Endothelial cell of umbilical vein (primary cell): ENCODE measurements around the gene UBR4. TPM values are rescaled to one million over a fixed set of nuclear protein-coding genes. Genes with fewer than 3 reads are reported as not detected.

ENCODE experiments used
- BruUV-seq: library from RNA; stranded (reverse); fragments of 400-500 nt; replicated peaks from 2 replicates; lab custom pipeline; 2021; lab: Mats Ljungman, UMichigan
- CTCF ChIA-PET: fragments of 300-600, 350-600 bp; sonication (Branson Sonifier 250); formaldehyde crosslinking; loops from one replicate; lab custom pipeline; 2021; ENCODE audit warnings: antibody characterized with exemption, inconsistent platforms; lab: Charles Lee
- POLR2A ChIA-PET: fragments of 300-600, 350-600 bp; sonication (Branson Sonifier 250); formaldehyde crosslinking; loops from one replicate; lab custom pipeline; 2021; ENCODE audit warnings: antibody characterized with exemption, inconsistent platforms; lab: Charles Lee
- DNase-seq: peaks from one replicate; pipeline ENCODE4 v3.0.0-alpha.2; 2011; ENCODE audit warnings: low read depth, low spot score
- FAIRE-seq: peaks from 2 replicates; lab custom pipeline; 2011; peaks lifted over from hg19 to GRCh38; lab: Jason Lieb, UNC
- H2AFZ ChIP-seq: 2 replicates; pipeline ENCODE4 v1.6.0; 2012; ENCODE audit warnings: low read depth, low read length, control low read depth, inconsistent platforms
- H3K27ac ChIP-seq: 2 replicates; pipeline ENCODE4 v1.5.1; 2011; ENCODE audit warnings: low read depth, mild to moderate bottlenecking, control low read depth, low read length, moderate library complexity; ENCODE audit not compliant: insufficient read depth
- H3K27me3 ChIP-seq, 2 experiments: 2 replicates each; pipeline versions ENCODE4 v1.6.0 to v1.6.1; 2011; ENCODE audit warnings: low read length in 2 of 2, mixed read lengths in 1 of 2; ENCODE audit not compliant: control insufficient read depth in 2 of 2, insufficient read depth in 2 of 2
- H3K36me3 ChIP-seq, 2 experiments: 2 replicates in 1 of 2; 3 replicates in 1 of 2; pipeline ENCODE4 v1.5.1; 2011; ENCODE audit warnings: low read length in 2 of 2, mild to moderate bottlenecking in 1 of 2, moderate library complexity in 1 of 2; ENCODE audit not compliant: control insufficient read depth in 2 of 2, insufficient read depth in 2 of 2; ENCODE audit errors: extremely low read depth in 1 of 2
- H3K4me1 ChIP-seq: 3 replicates; pipeline ENCODE4 v1.5.1; 2011; ENCODE audit warnings: mild to moderate bottlenecking, low read length; ENCODE audit not compliant: control insufficient read depth, insufficient read depth; ENCODE audit errors: extremely low read depth
- H3K4me2 ChIP-seq: 2 replicates; pipeline ENCODE4 v1.6.1; 2011; ENCODE audit warnings: low read length, control low read depth, mixed read lengths; ENCODE audit not compliant: insufficient read depth
- H3K4me3 ChIP-seq, 3 experiments: fragments of 200-600 bp in 1 of 3; sonication (generic), shearing (Covaris generic) in 1 of 3; replicated peaks in 1 of 3; 2 replicates each; pipeline ENCODE4 v1.5.1; 2011 to 2016; ENCODE audit warnings: control low read depth in 3 of 3, low read length in 3 of 3, mild to moderate bottlenecking in 2 of 3, inconsistent platforms in 1 of 3, low read depth in 1 of 3, moderate library complexity in 1 of 3; ENCODE audit not compliant: insufficient read depth in 1 of 3
- H3K79me2 ChIP-seq: 2 replicates; pipeline ENCODE4 v1.6.0; 2012; ENCODE audit warnings: low read length, inconsistent platforms; ENCODE audit not compliant: control insufficient read depth, insufficient read depth
- H3K9ac ChIP-seq: replicated peaks from 2 replicates; pipeline ENCODE3; 2011; ENCODE audit warnings: low read length, control low read depth; ENCODE audit not compliant: insufficient read depth; ENCODE audit errors: extremely low read depth
- H3K9me1 ChIP-seq: replicated peaks from 3 replicates; pipeline ENCODE4 v1.6.0; 2011; ENCODE audit warnings: mild to moderate bottlenecking, low read length; ENCODE audit not compliant: control insufficient read depth, insufficient read depth; ENCODE audit errors: extremely low read depth
- H3K9me3 ChIP-seq: replicated peaks from 2 replicates; pipeline ENCODE4 v1.5.1; 2012; ENCODE audit warnings: low read length, inconsistent platforms; ENCODE audit not compliant: control insufficient read depth, insufficient read depth
- H4K20me1 ChIP-seq: replicated peaks from 2 replicates; pipeline ENCODE3; 2011; ENCODE audit warnings: mild to moderate bottlenecking, low read length; ENCODE audit not compliant: control insufficient read depth, insufficient read depth; ENCODE audit errors: extremely low read depth
- CTCF ChIP-seq, 2 donors: IDR thresholded peaks; 1 replicate in 1 of 2; 2 replicates in 1 of 2; pipeline ENCODE4 v1.5.1; 2011; ENCODE audit warnings: low read length in 2 of 2, mild to moderate bottlenecking in 2 of 2, moderate library complexity in 2 of 2, control low read depth in 1 of 2, inconsistent platforms in 1 of 2, low read depth in 1 of 2; ENCODE audit not compliant: insufficient read depth in 1 of 2; ENCODE audit errors: extremely low read depth in 1 of 2
- EZH2 ChIP-seq: IDR thresholded peaks from 2 replicates; pipeline ENCODE4 v1.6.1; 2012; ENCODE audit warnings: borderline replicate concordance, low read depth, mild to moderate bottlenecking, moderate library complexity, low read length, inconsistent platforms; ENCODE audit not compliant: severe bottlenecking
- FOS ChIP-seq: IDR thresholded peaks from 2 replicates; pipeline ENCODE4 v1.6.1; 2011; ENCODE audit warnings: mild to moderate bottlenecking, low read length, moderate library complexity, borderline replicate concordance; ENCODE audit not compliant: insufficient read depth
- GATA2 ChIP-seq: IDR thresholded peaks from 2 replicates; pipeline ENCODE4 v1.7.0; 2011; ENCODE audit warnings: low read depth, mild to moderate bottlenecking, moderate library complexity, mixed read lengths, low read length; ENCODE audit not compliant: insufficient read length, insufficient read depth
- JUN ChIP-seq: IDR thresholded peaks from 2 replicates; pipeline ENCODE4 v1.6.1; 2011; ENCODE audit warnings: borderline replicate concordance, low read depth; ENCODE audit not compliant: insufficient read length, insufficient read depth
- MAX ChIP-seq: IDR thresholded peaks from 2 replicates; pipeline ENCODE4 v1.6.1; 2011; ENCODE audit not compliant: insufficient read depth, insufficient read length
- MYC ChIP-seq: IDR thresholded peaks from one replicate; pipeline ENCODE4 v1.6.1; 2011; ENCODE audit warnings: mild to moderate bottlenecking, low read depth, low read length
- POLR2A ChIP-seq: IDR thresholded peaks from 2 replicates; pipeline ENCODE4 v1.6.1; 2012; ENCODE audit warnings: low read depth, mild to moderate bottlenecking, control low read depth, low read length
- POLR2AphosphoS5 ChIP-seq: IDR thresholded peaks from 2 replicates; pipeline ENCODE4 v1.6.1; 2012; ENCODE audit warnings: low read depth, mild to moderate bottlenecking, control low read depth, low read length, moderate library complexity; ENCODE audit not compliant: insufficient read depth
- dilution Hi-C: fragments of 300-500 bp; cut with MboI; formaldehyde crosslinking; loops from one replicate; pipeline ENCODE4 v1.15.0; 2019; ENCODE audit warnings: low sequenced_read_pairs; ENCODE audit not compliant: extremely low pct_ligation_motif_present
- intact Hi-C: fragments of 100-400 bp; cut with micrococcal nuclease; formaldehyde crosslinking; loops from one replicate; pipeline ENCODE4 v1.10.0; 2022
- polyA plus RNA-seq, 4 experiments: library from polyadenylated mRNA; depleted of rRNA in 3 of 4; stranded (reverse) in 3 of 4; unstranded in 1 of 4; fragments of >200 nt; gene quantifications; 2 replicates each; pipeline versions ENCODE4 v1.2.1 to v1.2.3, GENCODE V29; 2011 to 2012; ENCODE audit warnings: missing spikeins in 1 of 4
- total RNA-seq: library from RNA; stranded (reverse); gene quantifications from 2 replicates; pipeline ENCODE4 v1.2.3, GENCODE V29; 2021

The UBR4 gene
- total and polyA plus RNA-seq, 2 donors (not counting 3 experiments of a cell fraction or from before 2014, with no cell fraction given), result 125 to 150 TPM

GRCh38 chr1:19222979-19223824 lies 13.1 kb upstream of the UBR4 start:
- no peak for FAIRE-seq
- Histone ChIP-seq H3K79me2 (no peaks in the 10 kb centered on the region), H3K27ac (no peak overlapping the region), H3K36me3 (peaks cover 29 to 48% of the 10 kb centered on the region in 2 experiments), H4K20me1 (no peaks in the 10 kb centered on the region), H3K9ac (no peak overlapping the region), H3K9me1 (no peaks in the 10 kb centered on the region), H3K27me3 (no peaks in the 10 kb centered on the region), H3K4me2 (no peak overlapping the region), H3K4me1 (no peaks in the 10 kb centered on the region), H3K4me3 (no peak overlapping the region), H2AFZ (no peak overlapping the region), H3K9me3 (no peaks in the 10 kb centered on the region)
- intact Hi-C loops, result no loop called here
- ChIA-PET POLR2A (no interaction called here), CTCF (interaction anchor here (1.4 to 2.1 kb wide), 2 partner anchors 10 to 17 kb away, joined by 4 to 8 read pairs; no protein-coding TSS in a partner anchor)
- dilution Hi-C loops, result no loop called here
- TF ChIP-seq JUN, result no peak
- no peak for TF ChIP-seq POLR2AphosphoS5
- TF ChIP-seq POLR2A, result no peak
- TF ChIP-seq MAX, result no peak
- TF ChIP-seq EZH2, result no peak
- TF ChIP-seq GATA2, result no peak
- no peak for TF ChIP-seq CTCF (IDR thresholded peaks at IDR 0.05; ENCODE audit: extremely low read depth in 1 of 2, insufficient read depth in 1 of 2, low read depth in 1 of 2, low read length in 2 of 2)
- TF ChIP-seq FOS, result no peak
- TF ChIP-seq MYC, result no peak
- no TSS peak for BruUV-seq
- DNase-seq, result no peak
